Endothelial cell of umbilical vein (primary cell): ENCODE measurements around the gene SLC46A1. TPM values are rescaled to one million over a fixed set of nuclear protein-coding genes. Genes with fewer than 3 reads are reported as not detected.

Source experiments
- BruUV-seq: library from RNA; stranded (reverse); fragments of 400-500 nt; replicated peaks from 2 replicates; lab custom pipeline; 2021; lab: Mats Ljungman, UMichigan
- CTCF ChIA-PET: fragments of 300-600, 350-600 bp; sonication (Branson Sonifier 250); formaldehyde crosslinking; loops from one replicate; lab custom pipeline; 2021; ENCODE audit warnings: antibody characterized with exemption, inconsistent platforms; lab: Charles Lee
- POLR2A ChIA-PET: fragments of 300-600, 350-600 bp; sonication (Branson Sonifier 250); formaldehyde crosslinking; loops from one replicate; lab custom pipeline; 2021; ENCODE audit warnings: antibody characterized with exemption, inconsistent platforms; lab: Charles Lee
- DNase-seq: peaks from one replicate; pipeline ENCODE4 v3.0.0-alpha.2; 2011; ENCODE audit warnings: low read depth, low spot score
- FAIRE-seq: peaks from 2 replicates; lab custom pipeline; 2011; peaks lifted over from hg19 to GRCh38; lab: Jason Lieb, UNC
- H2AFZ ChIP-seq: 2 replicates; pipeline ENCODE4 v1.6.0; 2012; ENCODE audit warnings: low read depth, low read length, control low read depth, inconsistent platforms
- H3K27ac ChIP-seq: 2 replicates; pipeline ENCODE4 v1.5.1; 2011; ENCODE audit warnings: low read depth, mild to moderate bottlenecking, control low read depth, low read length, moderate library complexity; ENCODE audit not compliant: insufficient read depth
- H3K27me3 ChIP-seq, 2 experiments: 2 replicates each; pipeline versions ENCODE4 v1.6.0 to v1.6.1; 2011; ENCODE audit warnings: low read length in 2 of 2, mixed read lengths in 1 of 2; ENCODE audit not compliant: control insufficient read depth in 2 of 2, insufficient read depth in 2 of 2
- H3K36me3 ChIP-seq, 2 experiments: 2 replicates in 1 of 2; 3 replicates in 1 of 2; pipeline ENCODE4 v1.5.1; 2011; ENCODE audit warnings: low read length in 2 of 2, mild to moderate bottlenecking in 1 of 2, moderate library complexity in 1 of 2; ENCODE audit not compliant: control insufficient read depth in 2 of 2, insufficient read depth in 2 of 2; ENCODE audit errors: extremely low read depth in 1 of 2
- H3K4me1 ChIP-seq: 3 replicates; pipeline ENCODE4 v1.5.1; 2011; ENCODE audit warnings: mild to moderate bottlenecking, low read length; ENCODE audit not compliant: control insufficient read depth, insufficient read depth; ENCODE audit errors: extremely low read depth
- H3K4me2 ChIP-seq: 2 replicates; pipeline ENCODE4 v1.6.1; 2011; ENCODE audit warnings: low read length, control low read depth, mixed read lengths; ENCODE audit not compliant: insufficient read depth
- H3K4me3 ChIP-seq, 3 experiments: fragments of 200-600 bp in 1 of 3; sonication (generic), shearing (Covaris generic) in 1 of 3; replicated peaks in 1 of 3; 2 replicates each; pipeline ENCODE4 v1.5.1; 2011 to 2016; ENCODE audit warnings: control low read depth in 3 of 3, low read length in 3 of 3, mild to moderate bottlenecking in 2 of 3, inconsistent platforms in 1 of 3, low read depth in 1 of 3, moderate library complexity in 1 of 3; ENCODE audit not compliant: insufficient read depth in 1 of 3
- H3K79me2 ChIP-seq: 2 replicates; pipeline ENCODE4 v1.6.0; 2012; ENCODE audit warnings: low read length, inconsistent platforms; ENCODE audit not compliant: control insufficient read depth, insufficient read depth
- H3K9ac ChIP-seq: replicated peaks from 2 replicates; pipeline ENCODE3; 2011; ENCODE audit warnings: low read length, control low read depth; ENCODE audit not compliant: insufficient read depth; ENCODE audit errors: extremely low read depth
- H3K9me1 ChIP-seq: replicated peaks from 3 replicates; pipeline ENCODE4 v1.6.0; 2011; ENCODE audit warnings: mild to moderate bottlenecking, low read length; ENCODE audit not compliant: control insufficient read depth, insufficient read depth; ENCODE audit errors: extremely low read depth
- H3K9me3 ChIP-seq: replicated peaks from 2 replicates; pipeline ENCODE4 v1.5.1; 2012; ENCODE audit warnings: low read length, inconsistent platforms; ENCODE audit not compliant: control insufficient read depth, insufficient read depth
- H4K20me1 ChIP-seq: replicated peaks from 2 replicates; pipeline ENCODE3; 2011; ENCODE audit warnings: mild to moderate bottlenecking, low read length; ENCODE audit not compliant: control insufficient read depth, insufficient read depth; ENCODE audit errors: extremely low read depth
- CTCF ChIP-seq, 2 donors: IDR thresholded peaks; 1 replicate in 1 of 2; 2 replicates in 1 of 2; pipeline ENCODE4 v1.5.1; 2011; ENCODE audit warnings: low read length in 2 of 2, mild to moderate bottlenecking in 2 of 2, moderate library complexity in 2 of 2, control low read depth in 1 of 2, inconsistent platforms in 1 of 2, low read depth in 1 of 2; ENCODE audit not compliant: insufficient read depth in 1 of 2; ENCODE audit errors: extremely low read depth in 1 of 2
- EZH2 ChIP-seq: IDR thresholded peaks from 2 replicates; pipeline ENCODE4 v1.6.1; 2012; ENCODE audit warnings: borderline replicate concordance, low read depth, mild to moderate bottlenecking, moderate library complexity, low read length, inconsistent platforms; ENCODE audit not compliant: severe bottlenecking
- FOS ChIP-seq: IDR thresholded peaks from 2 replicates; pipeline ENCODE4 v1.6.1; 2011; ENCODE audit warnings: mild to moderate bottlenecking, low read length, moderate library complexity, borderline replicate concordance; ENCODE audit not compliant: insufficient read depth
- GATA2 ChIP-seq: IDR thresholded peaks from 2 replicates; pipeline ENCODE4 v1.7.0; 2011; ENCODE audit warnings: low read depth, mild to moderate bottlenecking, moderate library complexity, mixed read lengths, low read length; ENCODE audit not compliant: insufficient read length, insufficient read depth
- JUN ChIP-seq: IDR thresholded peaks from 2 replicates; pipeline ENCODE4 v1.6.1; 2011; ENCODE audit warnings: borderline replicate concordance, low read depth; ENCODE audit not compliant: insufficient read length, insufficient read depth
- MAX ChIP-seq: IDR thresholded peaks from 2 replicates; pipeline ENCODE4 v1.6.1; 2011; ENCODE audit not compliant: insufficient read depth, insufficient read length
- MYC ChIP-seq: IDR thresholded peaks from one replicate; pipeline ENCODE4 v1.6.1; 2011; ENCODE audit warnings: mild to moderate bottlenecking, low read depth, low read length
- POLR2A ChIP-seq: IDR thresholded peaks from 2 replicates; pipeline ENCODE4 v1.6.1; 2012; ENCODE audit warnings: low read depth, mild to moderate bottlenecking, control low read depth, low read length
- POLR2AphosphoS5 ChIP-seq: IDR thresholded peaks from 2 replicates; pipeline ENCODE4 v1.6.1; 2012; ENCODE audit warnings: low read depth, mild to moderate bottlenecking, control low read depth, low read length, moderate library complexity; ENCODE audit not compliant: insufficient read depth
- dilution Hi-C: fragments of 300-500 bp; cut with MboI; formaldehyde crosslinking; loops from one replicate; pipeline ENCODE4 v1.15.0; 2019; ENCODE audit warnings: low sequenced_read_pairs; ENCODE audit not compliant: extremely low pct_ligation_motif_present
- intact Hi-C: fragments of 100-400 bp; cut with micrococcal nuclease; formaldehyde crosslinking; loops from one replicate; pipeline ENCODE4 v1.10.0; 2022
- polyA plus RNA-seq, 4 experiments: library from polyadenylated mRNA; depleted of rRNA in 3 of 4; stranded (reverse) in 3 of 4; unstranded in 1 of 4; fragments of >200 nt; gene quantifications; 2 replicates each; pipeline versions ENCODE4 v1.2.1 to v1.2.3, GENCODE V29; 2011 to 2012; ENCODE audit warnings: missing spikeins in 1 of 4
- total RNA-seq: library from RNA; stranded (reverse); gene quantifications from 2 replicates; pipeline ENCODE4 v1.2.3, GENCODE V29; 2021

SLC46A1 gene
- total and polyA plus RNA-seq, 2 donors (not counting 3 experiments of a cell fraction or from before 2014, with no cell fraction given) = 2.6 to 4.1 TPM

DNA sequence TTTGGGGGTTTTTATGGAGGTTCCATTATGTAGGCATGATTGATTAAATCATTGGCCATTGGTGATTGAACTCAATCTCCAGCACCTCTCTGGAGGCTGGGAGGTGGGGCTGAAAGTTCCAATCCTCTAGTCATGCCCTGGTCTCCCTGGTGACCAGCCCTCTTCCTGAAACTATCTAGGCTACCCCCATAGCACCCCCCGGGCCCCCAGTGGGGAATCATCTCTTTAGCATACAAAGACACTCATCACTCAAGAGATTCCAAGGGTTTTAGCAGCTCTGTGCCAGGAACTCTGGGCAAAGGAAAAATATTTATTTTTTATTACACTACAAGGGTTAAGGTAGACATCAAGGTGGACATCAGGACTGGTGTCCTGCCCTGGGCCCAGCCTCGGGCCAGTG lies 10.6 kb downstream of the SLC46A1 start:
- intact Hi-C loops (no loop called here), dilution Hi-C loops (no loop called here)
- Histone ChIP-seq H3K36me3 (no peaks in the 10 kb centered on the region), H3K9me3 (no peaks in the 10 kb centered on the region), H3K27me3 (no peaks in the 10 kb centered on the region), H3K4me3 (no peak overlapping the region), H3K79me2 (no peaks in the 10 kb centered on the region), H3K9ac (no peak overlapping the region), H3K9me1 (no peaks in the 10 kb centered on the region), H4K20me1 (no peaks in the 10 kb centered on the region), H3K4me2 (no peak overlapping the region), H2AFZ (no peak overlapping the region), H3K27ac (no peak overlapping the region), H3K4me1 (peaks cover 4% of the 10 kb centered on the region)
- POLR2A ChIA-PET = interaction anchor here (1.0 kb wide), 1 partner anchor 38 kb away, joined by 3 read pairs; the partner anchor contains the start of gene POLDIP2
- DNase-seq (no peak), FAIRE-seq (no peak)
- BruUV-seq = no TSS peak
- CTCF ChIA-PET = interaction anchor here (0.8 to 2.1 kb wide), 5 partner anchors 9 to 29 kb away, joined by 3 to 11 read pairs (median 3); no protein-coding TSS in a partner anchor
- TF ChIP-seq GATA2 (no peak), JUN (no peak), FOS (no peak), CTCF (IDR thresholded peaks at IDR 0.05; ENCODE audit: extremely low read depth in 1 of 2, insufficient read depth in 1 of 2, low read depth in 1 of 2, low read length in 2 of 2) (no peak), MYC (no peak), POLR2AphosphoS5 (no peak), EZH2 (no peak), MAX (no peak), POLR2A (no peak)
